ENCODE results near the gene OR51G2. TPM values are rescaled to one million over a fixed set of nuclear protein-coding genes. Genes with fewer than 3 reads are reported as not detected.

OR51G2 gene
- total RNA-seq, 1 experiment from 2014 or later = not detected

GRCh38 chr11:4962816-4963215 lies 43.7 kb upstream of the OR51G2 start:
- ChIA-PET POLR2A (no interaction called here), CTCF (no interaction called here)
- Mint-ChIP-seq H3K4me1 (no peaks in the 10 kb centered on the region), H3K9me3 (peaks cover 14% of the 10 kb centered on the region), H3K27ac (no peak overlapping the region), H3K4me3 (no peak overlapping the region), H3K36me3 (no peaks in the 10 kb centered on the region), H3K27me3 (ENCODE audit: low read depth) (no peaks in the 10 kb centered on the region; the same call in none of the 2 replicates)
- ATAC-seq (no peak), DNase-seq (ENCODE audit: low spot score) (no peak)
- TF ChIP-seq, protein P1, sequence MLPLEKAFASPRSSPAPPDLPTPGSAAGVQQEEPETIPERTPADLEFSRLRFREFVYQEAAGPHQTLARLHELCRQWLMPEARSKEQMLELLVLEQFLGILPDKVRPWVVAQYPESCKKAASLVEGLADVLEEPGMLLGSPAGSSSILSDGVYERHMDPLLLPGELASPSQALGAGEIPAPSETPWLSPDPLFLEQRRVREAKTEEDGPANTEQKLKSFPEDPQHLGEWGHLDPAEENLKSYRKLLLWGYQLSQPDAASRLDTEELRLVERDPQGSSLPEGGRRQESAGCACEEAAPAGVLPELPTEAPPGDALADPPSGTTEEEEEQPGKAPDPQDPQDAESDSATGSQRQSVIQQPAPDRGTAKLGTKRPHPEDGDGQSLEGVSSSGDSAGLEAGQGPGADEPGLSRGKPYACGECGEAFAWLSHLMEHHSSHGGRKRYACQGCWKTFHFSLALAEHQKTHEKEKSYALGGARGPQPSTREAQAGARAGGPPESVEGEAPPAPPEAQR (CRISPR knock-in tag; IDR thresholded peaks at IDR 0.05) = no peak
- TF ChIP-seq, protein P2, sequence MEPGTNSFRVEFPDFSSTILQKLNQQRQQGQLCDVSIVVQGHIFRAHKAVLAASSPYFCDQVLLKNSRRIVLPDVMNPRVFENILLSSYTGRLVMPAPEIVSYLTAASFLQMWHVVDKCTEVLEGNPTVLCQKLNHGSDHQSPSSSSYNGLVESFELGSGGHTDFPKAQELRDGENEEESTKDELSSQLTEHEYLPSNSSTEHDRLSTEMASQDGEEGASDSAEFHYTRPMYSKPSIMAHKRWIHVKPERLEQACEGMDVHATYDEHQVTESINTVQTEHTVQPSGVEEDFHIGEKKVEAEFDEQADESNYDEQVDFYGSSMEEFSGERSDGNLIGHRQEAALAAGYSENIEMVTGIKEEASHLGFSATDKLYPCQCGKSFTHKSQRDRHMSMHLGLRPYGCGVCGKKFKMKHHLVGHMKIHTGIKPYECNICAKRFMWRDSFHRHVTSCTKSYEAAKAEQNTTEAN (CRISPR knock-in tag; IDR thresholded peaks at IDR 0.05) = no peak
- TF ChIP-seq MXD4 (CRISPR knock-in tag; IDR thresholded peaks at IDR 0.05; ENCODE audit: borderline replicate concordance) = no peak
- no peak for TF ChIP-seq ZNF671 (CRISPR knock-in tag; IDR thresholded peaks at IDR 0.05)
- TF ChIP-seq E2F1 (CRISPR knock-in tag; IDR thresholded peaks at IDR 0.05) = no peak
- no peak for TF ChIP-seq ZNF423 (CRISPR knock-in tag; IDR thresholded peaks at IDR 0.05)
- TF ChIP-seq, protein P3, sequence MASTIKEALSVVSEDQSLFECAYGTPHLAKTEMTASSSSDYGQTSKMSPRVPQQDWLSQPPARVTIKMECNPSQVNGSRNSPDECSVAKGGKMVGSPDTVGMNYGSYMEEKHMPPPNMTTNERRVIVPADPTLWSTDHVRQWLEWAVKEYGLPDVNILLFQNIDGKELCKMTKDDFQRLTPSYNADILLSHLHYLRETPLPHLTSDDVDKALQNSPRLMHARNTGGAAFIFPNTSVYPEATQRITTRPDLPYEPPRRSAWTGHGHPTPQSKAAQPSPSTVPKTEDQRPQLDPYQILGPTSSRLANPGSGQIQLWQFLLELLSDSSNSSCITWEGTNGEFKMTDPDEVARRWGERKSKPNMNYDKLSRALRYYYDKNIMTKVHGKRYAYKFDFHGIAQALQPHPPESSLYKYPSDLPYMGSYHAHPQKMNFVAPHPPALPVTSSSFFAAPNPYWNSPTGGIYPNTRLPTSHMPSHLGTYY (CRISPR knock-in tag; IDR thresholded peaks at IDR 0.05) = no peak
- TF ChIP-seq, protein P4, sequence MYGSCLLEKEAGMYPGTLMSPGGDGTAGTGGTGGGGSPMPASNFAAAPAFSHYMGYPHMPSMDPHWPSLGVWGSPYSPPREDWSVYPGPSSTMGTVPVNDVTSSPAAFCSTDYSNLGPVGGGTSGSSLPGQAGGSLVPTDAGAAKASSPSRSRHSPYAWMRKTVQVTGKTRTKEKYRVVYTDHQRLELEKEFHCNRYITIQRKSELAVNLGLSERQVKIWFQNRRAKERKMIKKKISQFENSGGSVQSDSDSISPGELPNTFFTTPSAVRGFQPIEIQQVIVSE (CRISPR knock-in tag; IDR thresholded peaks at IDR 0.05; ENCODE audit: borderline replicate concordance) = no peak
- no peak for TF ChIP-seq ZNF396 (CRISPR knock-in tag; IDR thresholded peaks at IDR 0.05; ENCODE audit: borderline replicate concordance)
- TF ChIP-seq, protein P5, sequence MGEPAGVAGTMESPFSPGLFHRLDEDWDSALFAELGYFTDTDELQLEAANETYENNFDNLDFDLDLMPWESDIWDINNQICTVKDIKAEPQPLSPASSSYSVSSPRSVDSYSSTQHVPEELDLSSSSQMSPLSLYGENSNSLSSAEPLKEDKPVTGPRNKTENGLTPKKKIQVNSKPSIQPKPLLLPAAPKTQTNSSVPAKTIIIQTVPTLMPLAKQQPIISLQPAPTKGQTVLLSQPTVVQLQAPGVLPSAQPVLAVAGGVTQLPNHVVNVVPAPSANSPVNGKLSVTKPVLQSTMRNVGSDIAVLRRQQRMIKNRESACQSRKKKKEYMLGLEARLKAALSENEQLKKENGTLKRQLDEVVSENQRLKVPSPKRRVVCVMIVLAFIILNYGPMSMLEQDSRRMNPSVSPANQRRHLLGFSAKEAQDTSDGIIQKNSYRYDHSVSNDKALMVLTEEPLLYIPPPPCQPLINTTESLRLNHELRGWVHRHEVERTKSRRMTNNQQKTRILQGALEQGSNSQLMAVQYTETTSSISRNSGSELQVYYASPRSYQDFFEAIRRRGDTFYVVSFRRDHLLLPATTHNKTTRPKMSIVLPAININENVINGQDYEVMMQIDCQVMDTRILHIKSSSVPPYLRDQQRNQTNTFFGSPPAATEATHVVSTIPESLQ (CRISPR knock-in tag; IDR thresholded peaks at IDR 0.05) = no peak
- no peak for TF ChIP-seq FOXK1 (CRISPR knock-in tag; IDR thresholded peaks at IDR 0.05)
- TF ChIP-seq ESRRA (CRISPR knock-in tag; IDR thresholded peaks at IDR 0.05; ENCODE audit: borderline replicate concordance) = no peak
- TF ChIP-seq, protein P6, sequence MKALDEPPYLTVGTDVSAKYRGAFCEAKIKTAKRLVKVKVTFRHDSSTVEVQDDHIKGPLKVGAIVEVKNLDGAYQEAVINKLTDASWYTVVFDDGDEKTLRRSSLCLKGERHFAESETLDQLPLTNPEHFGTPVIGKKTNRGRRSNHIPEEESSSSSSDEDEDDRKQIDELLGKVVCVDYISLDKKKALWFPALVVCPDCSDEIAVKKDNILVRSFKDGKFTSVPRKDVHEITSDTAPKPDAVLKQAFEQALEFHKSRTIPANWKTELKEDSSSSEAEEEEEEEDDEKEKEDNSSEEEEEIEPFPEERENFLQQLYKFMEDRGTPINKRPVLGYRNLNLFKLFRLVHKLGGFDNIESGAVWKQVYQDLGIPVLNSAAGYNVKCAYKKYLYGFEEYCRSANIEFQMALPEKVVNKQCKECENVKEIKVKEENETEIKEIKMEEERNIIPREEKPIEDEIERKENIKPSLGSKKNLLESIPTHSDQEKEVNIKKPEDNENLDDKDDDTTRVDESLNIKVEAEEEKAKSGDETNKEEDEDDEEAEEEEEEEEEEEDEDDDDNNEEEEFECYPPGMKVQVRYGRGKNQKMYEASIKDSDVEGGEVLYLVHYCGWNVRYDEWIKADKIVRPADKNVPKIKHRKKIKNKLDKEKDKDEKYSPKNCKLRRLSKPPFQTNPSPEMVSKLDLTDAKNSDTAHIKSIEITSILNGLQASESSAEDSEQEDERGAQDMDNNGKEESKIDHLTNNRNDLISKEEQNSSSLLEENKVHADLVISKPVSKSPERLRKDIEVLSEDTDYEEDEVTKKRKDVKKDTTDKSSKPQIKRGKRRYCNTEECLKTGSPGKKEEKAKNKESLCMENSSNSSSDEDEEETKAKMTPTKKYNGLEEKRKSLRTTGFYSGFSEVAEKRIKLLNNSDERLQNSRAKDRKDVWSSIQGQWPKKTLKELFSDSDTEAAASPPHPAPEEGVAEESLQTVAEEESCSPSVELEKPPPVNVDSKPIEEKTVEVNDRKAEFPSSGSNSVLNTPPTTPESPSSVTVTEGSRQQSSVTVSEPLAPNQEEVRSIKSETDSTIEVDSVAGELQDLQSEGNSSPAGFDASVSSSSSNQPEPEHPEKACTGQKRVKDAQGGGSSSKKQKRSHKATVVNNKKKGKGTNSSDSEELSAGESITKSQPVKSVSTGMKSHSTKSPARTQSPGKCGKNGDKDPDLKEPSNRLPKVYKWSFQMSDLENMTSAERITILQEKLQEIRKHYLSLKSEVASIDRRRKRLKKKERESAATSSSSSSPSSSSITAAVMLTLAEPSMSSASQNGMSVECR (CRISPR knock-in tag; IDR thresholded peaks at IDR 0.05; ENCODE audit: borderline replicate concordance) = no peak
- TF ChIP-seq TCF7 (CRISPR knock-in tag; IDR thresholded peaks at IDR 0.05; ENCODE audit: low read depth) = no peak
- TF ChIP-seq, protein P7, sequence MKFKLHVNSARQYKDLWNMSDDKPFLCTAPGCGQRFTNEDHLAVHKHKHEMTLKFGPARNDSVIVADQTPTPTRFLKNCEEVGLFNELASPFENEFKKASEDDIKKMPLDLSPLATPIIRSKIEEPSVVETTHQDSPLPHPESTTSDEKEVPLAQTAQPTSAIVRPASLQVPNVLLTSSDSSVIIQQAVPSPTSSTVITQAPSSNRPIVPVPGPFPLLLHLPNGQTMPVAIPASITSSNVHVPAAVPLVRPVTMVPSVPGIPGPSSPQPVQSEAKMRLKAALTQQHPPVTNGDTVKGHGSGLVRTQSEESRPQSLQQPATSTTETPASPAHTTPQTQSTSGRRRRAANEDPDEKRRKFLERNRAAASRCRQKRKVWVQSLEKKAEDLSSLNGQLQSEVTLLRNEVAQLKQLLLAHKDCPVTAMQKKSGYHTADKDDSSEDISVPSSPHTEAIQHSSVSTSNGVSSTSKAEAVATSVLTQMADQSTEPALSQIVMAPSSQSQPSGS (CRISPR knock-in tag; IDR thresholded peaks at IDR 0.05; ENCODE audit: borderline replicate concordance, low read depth) = no peak

Data from WTC11 (cell line).